A375 (cell line): ENCODE measurements around the gene KRTAP19-4. TPM values are rescaled to one million over a fixed set of nuclear protein-coding genes. Genes with fewer than 3 reads are reported as not detected.

ENCODE experiments used
- small RNA-seq: library from RNA; depleted of rRNA; stranded (forward); fragments of <200 nt; gene quantifications from one replicate; pipeline ENCODE3, GENCODE V24; 2014
- total RNA-seq: library from RNA; depleted of rRNA; stranded (reverse); fragments of >200 nt; shearing (Covaris generic); gene quantifications from 2 replicates; pipeline ENCODE4 v1.2.3, GENCODE V29; 2014; rRNA removed

KRTAP19-4 gene
- total RNA-seq: not detected in 2 replicates

DNA sequence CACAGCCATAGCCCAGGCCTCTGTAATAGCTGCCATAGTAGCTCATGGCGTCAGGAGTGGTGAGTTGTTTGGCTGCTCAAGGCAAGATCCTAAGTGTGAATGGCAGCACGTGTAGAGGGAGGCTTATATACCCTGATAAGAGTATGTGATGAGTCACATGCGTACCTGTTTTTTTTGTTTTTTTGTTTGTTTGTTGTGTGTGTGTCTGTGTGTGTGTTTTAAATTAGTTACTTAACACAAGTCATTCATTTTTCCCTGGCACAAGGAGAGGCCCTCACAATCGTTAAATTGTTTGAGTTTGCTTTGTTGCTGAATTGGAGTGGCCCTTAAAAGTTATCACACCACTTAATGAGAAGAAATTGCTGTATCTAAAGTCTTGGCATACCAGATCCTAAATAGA lies at the start of gene KRTAP19-4:
Gene KRTAP19-4 (minus strand): TSS at position 101 of the 400 bp plus-strand sequence. CDS start 55 bp downstream, at position 46.

GRCh38 chr21:30541764-30542163 lies 44.8 kb upstream of the KRTAP19-4 start, which contains the start of gene KRTAP19-6:
KRTAP19-6 (minus strand) TSS chr21:30541864; CDS start chr21:30541833, 31 bp downstream.

GRCh38 chr21:30502041-30502440 lies 5.1 kb upstream of the KRTAP19-4 start, which contains the start of gene KRTAP19-5:
KRTAP19-5 (minus strand) TSS chr21:30502141; CDS start chr21:30502090, 51 bp downstream.

GRCh38 chr21:30491963-30492428 lies 5.0 kb downstream of the KRTAP19-4 start, which contains the start of gene KRTAP19-3:
KRTAP19-3 (minus strand) TSS chr21:30492013; CDS start chr21:30491957, 56 bp downstream.

GRCh38 chr21:30487336-30487735 lies 9.6 kb downstream of the KRTAP19-4 start, which contains the start of gene KRTAP19-2:
KRTAP19-2 (minus strand) TSS chr21:30487436; CDS start chr21:30487348, 88 bp downstream.

GRCh38 chr21:30480145-30480544 lies 16.8 kb downstream of the KRTAP19-4 start, which contains the start of gene KRTAP19-1:
KRTAP19-1 (minus strand) TSS chr21:30480367; CDS start chr21:30480317, 50 bp downstream.

Small RNAs within 50 kb of the gene (small RNA-seq; reads per million reads assigned to genes)
- gene AP000567.1: not detected
- not detected for gene KRTAP19-10P
- not detected for gene KRTAP19-11P
- not detected for gene KRTAP19-9P

Other genes starting within 250 kb of the KRTAP19-4 start
- not detected in 2 replicates for gene KRTAP24-1, start 214.2 kb downstream of the KRTAP19-4 start, total RNA-seq
- not detected in 2 replicates for gene KRTAP25-1, start 207.7 kb downstream of the KRTAP19-4 start, total RNA-seq
- gene KRTAP26-1, start 176.8 kb downstream of the KRTAP19-4 start, total RNA-seq: not detected in 2 replicates
- not detected in 2 replicates for gene KRTAP27-1, start 159.5 kb downstream of the KRTAP19-4 start, total RNA-seq
- not detected in 2 replicates for gene KRTAP23-1, start 148.6 kb downstream of the KRTAP19-4 start, total RNA-seq
- gene KRTAP13-2, start 124.9 kb downstream of the KRTAP19-4 start, total RNA-seq: not detected in 2 replicates
- not detected in 2 replicates for gene KRTAP13-1, start 101.1 kb downstream of the KRTAP19-4 start, total RNA-seq
- gene KRTAP13-3, start 71.2 kb downstream of the KRTAP19-4 start, total RNA-seq: not detected in 2 replicates
- gene KRTAP13-4, start 66.9 kb downstream of the KRTAP19-4 start, total RNA-seq: not detected in 2 replicates
- not detected in 2 replicates for gene KRTAP15-1, start 56.9 kb downstream of the KRTAP19-4 start, total RNA-seq
- gene KRTAP19-1, start 16.8 kb downstream of the KRTAP19-4 start, total RNA-seq: not detected in 2 replicates
- not detected in 2 replicates for gene KRTAP19-2, start 9.7 kb downstream of the KRTAP19-4 start, total RNA-seq
- gene KRTAP19-3, start 5.2 kb downstream of the KRTAP19-4 start, total RNA-seq: not detected in 2 replicates
- not detected in 2 replicates for gene KRTAP19-5, start 5.0 kb upstream of the KRTAP19-4 start, total RNA-seq
- gene KRTAP19-6, start 44.7 kb upstream of the KRTAP19-4 start, total RNA-seq: not detected in 2 replicates
- gene KRTAP19-7, start 64.1 kb upstream of the KRTAP19-4 start, total RNA-seq: not detected in 2 replicates
- not detected in 2 replicates for gene KRTAP22-2, start 93.2 kb upstream of the KRTAP19-4 start, total RNA-seq
- not detected in 2 replicates for gene KRTAP6-3, start 95.3 kb upstream of the KRTAP19-4 start, total RNA-seq
- gene KRTAP6-2, start 101.7 kb upstream of the KRTAP19-4 start, total RNA-seq: not detected in 2 replicates
- gene KRTAP22-1, start 103.9 kb upstream of the KRTAP19-4 start, total RNA-seq: not detected in 2 replicates
- not detected in 2 replicates for gene KRTAP6-1, start 116.8 kb upstream of the KRTAP19-4 start, total RNA-seq
- not detected in 2 replicates for gene KRTAP20-1, start 119.3 kb upstream of the KRTAP19-4 start, total RNA-seq
- gene KRTAP20-4, start 123.5 kb upstream of the KRTAP19-4 start, total RNA-seq: not detected in 2 replicates
- gene KRTAP20-2, start 138.0 kb upstream of the KRTAP19-4 start, total RNA-seq: 1.5 TPM in 1 of 2 replicates, not detected in the other
- gene KRTAP20-3, start 145.7 kb upstream of the KRTAP19-4 start, total RNA-seq: not detected in 2 replicates
- not detected in 2 replicates for gene KRTAP21-3, start 221.6 kb upstream of the KRTAP19-4 start, total RNA-seq